ENCODE results near the gene TMEM25.

DNA sequence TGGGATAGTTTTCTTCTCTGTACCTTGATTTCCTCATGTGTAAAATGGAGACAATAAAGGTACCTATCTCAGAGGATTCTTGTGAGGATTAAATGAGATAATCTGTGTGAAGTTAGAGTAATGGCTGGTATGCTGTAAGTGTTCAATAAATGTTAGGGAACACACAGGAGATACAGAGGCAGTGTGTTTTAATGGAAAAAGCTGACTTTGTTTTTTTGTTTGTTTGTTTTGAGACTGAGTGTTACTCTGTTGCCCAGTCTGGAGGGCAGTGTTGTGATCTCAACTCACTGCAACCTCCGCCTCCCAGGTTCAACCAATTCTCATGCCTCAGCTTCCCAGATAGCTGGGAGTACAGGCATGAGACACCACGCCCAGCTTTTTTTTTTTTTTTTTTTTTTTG, 38.7 kb downstream of the TMEM25 start:
- TF ChIP-seq, protein P1, sequence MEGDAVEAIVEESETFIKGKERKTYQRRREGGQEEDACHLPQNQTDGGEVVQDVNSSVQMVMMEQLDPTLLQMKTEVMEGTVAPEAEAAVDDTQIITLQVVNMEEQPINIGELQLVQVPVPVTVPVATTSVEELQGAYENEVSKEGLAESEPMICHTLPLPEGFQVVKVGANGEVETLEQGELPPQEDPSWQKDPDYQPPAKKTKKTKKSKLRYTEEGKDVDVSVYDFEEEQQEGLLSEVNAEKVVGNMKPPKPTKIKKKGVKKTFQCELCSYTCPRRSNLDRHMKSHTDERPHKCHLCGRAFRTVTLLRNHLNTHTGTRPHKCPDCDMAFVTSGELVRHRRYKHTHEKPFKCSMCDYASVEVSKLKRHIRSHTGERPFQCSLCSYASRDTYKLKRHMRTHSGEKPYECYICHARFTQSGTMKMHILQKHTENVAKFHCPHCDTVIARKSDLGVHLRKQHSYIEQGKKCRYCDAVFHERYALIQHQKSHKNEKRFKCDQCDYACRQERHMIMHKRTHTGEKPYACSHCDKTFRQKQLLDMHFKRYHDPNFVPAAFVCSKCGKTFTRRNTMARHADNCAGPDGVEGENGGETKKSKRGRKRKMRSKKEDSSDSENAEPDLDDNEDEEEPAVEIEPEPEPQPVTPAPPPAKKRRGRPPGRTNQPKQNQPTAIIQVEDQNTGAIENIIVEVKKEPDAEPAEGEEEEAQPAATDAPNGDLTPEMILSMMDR (IDR thresholded peaks at IDR 0.05; ENCODE audit: low read depth, low read length, missing input control): no peak
- no peak for TF ChIP-seq YY1 (IDR thresholded peaks at IDR 0.05)
- TF ChIP-seq, protein P2, sequence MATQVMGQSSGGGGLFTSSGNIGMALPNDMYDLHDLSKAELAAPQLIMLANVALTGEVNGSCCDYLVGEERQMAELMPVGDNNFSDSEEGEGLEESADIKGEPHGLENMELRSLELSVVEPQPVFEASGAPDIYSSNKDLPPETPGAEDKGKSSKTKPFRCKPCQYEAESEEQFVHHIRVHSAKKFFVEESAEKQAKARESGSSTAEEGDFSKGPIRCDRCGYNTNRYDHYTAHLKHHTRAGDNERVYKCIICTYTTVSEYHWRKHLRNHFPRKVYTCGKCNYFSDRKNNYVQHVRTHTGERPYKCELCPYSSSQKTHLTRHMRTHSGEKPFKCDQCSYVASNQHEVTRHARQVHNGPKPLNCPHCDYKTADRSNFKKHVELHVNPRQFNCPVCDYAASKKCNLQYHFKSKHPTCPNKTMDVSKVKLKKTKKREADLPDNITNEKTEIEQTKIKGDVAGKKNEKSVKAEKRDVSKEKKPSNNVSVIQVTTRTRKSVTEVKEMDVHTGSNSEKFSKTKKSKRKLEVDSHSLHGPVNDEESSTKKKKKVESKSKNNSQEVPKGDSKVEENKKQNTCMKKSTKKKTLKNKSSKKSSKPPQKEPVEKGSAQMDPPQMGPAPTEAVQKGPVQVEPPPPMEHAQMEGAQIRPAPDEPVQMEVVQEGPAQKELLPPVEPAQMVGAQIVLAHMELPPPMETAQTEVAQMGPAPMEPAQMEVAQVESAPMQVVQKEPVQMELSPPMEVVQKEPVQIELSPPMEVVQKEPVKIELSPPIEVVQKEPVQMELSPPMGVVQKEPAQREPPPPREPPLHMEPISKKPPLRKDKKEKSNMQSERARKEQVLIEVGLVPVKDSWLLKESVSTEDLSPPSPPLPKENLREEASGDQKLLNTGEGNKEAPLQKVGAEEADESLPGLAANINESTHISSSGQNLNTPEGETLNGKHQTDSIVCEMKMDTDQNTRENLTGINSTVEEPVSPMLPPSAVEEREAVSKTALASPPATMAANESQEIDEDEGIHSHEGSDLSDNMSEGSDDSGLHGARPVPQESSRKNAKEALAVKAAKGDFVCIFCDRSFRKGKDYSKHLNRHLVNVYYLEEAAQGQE (IDR thresholded peaks at IDR 0.05): no peak
- no peak for TF ChIP-seq EGR1 (IDR thresholded peaks at IDR 0.05; ENCODE audit: low read depth in 2 of 2)
- TF ChIP-seq RAD21 (IDR thresholded peaks at IDR 0.05): no peak
- TF ChIP-seq, protein P3, sequence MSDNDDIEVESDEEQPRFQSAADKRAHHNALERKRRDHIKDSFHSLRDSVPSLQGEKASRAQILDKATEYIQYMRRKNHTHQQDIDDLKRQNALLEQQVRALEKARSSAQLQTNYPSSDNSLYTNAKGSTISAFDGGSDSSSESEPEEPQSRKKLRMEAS (IDR thresholded peaks at IDR 0.05): no peak
- TF ChIP-seq JUND (IDR thresholded peaks at IDR 0.05): no peak
- no peak for TF ChIP-seq TAF1 (conservative IDR thresholded peaks at IDR 0.05)
- TF ChIP-seq SP1 (IDR thresholded peaks at IDR 0.05): no peak
- TF ChIP-seq, protein P4, sequence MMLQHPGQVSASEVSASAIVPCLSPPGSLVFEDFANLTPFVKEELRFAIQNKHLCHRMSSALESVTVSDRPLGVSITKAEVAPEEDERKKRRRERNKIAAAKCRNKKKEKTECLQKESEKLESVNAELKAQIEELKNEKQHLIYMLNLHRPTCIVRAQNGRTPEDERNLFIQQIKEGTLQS (IDR thresholded peaks at IDR 0.05): no peak
- no peak for TF ChIP-seq HNF4A (conservative IDR thresholded peaks at IDR 0.05)
- TF ChIP-seq, protein P5, sequence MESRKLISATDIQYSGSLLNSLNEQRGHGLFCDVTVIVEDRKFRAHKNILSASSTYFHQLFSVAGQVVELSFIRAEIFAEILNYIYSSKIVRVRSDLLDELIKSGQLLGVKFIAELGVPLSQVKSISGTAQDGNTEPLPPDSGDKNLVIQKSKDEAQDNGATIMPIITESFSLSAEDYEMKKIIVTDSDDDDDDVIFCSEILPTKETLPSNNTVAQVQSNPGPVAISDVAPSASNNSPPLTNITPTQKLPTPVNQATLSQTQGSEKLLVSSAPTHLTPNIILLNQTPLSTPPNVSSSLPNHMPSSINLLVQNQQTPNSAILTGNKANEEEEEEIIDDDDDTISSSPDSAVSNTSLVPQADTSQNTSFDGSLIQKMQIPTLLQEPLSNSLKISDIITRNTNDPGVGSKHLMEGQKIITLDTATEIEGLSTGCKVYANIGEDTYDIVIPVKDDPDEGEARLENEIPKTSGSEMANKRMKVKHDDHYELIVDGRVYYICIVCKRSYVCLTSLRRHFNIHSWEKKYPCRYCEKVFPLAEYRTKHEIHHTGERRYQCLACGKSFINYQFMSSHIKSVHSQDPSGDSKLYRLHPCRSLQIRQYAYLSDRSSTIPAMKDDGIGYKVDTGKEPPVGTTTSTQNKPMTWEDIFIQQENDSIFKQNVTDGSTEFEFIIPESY (IDR thresholded peaks at IDR 0.05): no peak
